ENCODE results near the gene CLEC18A.
A peak's percentile ranks its signal among the peaks of the same experiment; 100 is the strongest.

The CLEC18A gene

DNA sequence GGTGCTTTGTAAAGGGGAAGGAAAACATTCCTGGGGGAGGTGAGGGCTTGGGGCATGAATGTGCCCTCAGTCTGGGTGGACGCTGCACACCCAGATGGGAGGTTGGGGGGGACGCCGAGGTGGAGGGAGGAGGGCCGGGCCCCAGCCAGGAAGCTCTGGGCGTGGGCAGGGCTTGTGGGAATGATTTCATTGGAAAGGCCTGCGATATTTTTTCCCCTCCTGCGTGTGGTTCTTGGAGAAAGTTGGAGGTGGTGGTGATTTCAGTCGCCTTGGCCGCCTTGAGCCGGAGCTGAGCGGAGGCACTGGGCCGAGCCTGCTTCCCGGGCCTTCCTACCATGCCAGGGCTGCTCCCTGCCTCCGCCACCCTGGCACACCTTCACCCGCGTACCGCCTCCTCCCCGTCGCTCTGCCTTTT is 26.4 kb upstream of the CLEC18A start:
- no peaks in the 10 kb centered on the region for H3K9me3 ChIP-seq (ENCODE audit: control insufficient read depth, low read length)
- TF ChIP-seq, protein P1, sequence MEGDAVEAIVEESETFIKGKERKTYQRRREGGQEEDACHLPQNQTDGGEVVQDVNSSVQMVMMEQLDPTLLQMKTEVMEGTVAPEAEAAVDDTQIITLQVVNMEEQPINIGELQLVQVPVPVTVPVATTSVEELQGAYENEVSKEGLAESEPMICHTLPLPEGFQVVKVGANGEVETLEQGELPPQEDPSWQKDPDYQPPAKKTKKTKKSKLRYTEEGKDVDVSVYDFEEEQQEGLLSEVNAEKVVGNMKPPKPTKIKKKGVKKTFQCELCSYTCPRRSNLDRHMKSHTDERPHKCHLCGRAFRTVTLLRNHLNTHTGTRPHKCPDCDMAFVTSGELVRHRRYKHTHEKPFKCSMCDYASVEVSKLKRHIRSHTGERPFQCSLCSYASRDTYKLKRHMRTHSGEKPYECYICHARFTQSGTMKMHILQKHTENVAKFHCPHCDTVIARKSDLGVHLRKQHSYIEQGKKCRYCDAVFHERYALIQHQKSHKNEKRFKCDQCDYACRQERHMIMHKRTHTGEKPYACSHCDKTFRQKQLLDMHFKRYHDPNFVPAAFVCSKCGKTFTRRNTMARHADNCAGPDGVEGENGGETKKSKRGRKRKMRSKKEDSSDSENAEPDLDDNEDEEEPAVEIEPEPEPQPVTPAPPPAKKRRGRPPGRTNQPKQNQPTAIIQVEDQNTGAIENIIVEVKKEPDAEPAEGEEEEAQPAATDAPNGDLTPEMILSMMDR (IDR thresholded peaks at IDR 0.05), result no peak
- H3K27me3 ChIP-seq (ENCODE audit: control insufficient read depth, insufficient read depth, low read length), result no peaks in the 10 kb centered on the region
- peak overlapping the region; percentile 24 for H3K27ac ChIP-seq
- H3K36me3 ChIP-seq (ENCODE audit: control insufficient read depth, insufficient read depth, low read length), result no peaks in the 10 kb centered on the region
- no peak overlapping the region for H3K9ac ChIP-seq
- H3K79me2 ChIP-seq, result no peaks in the 10 kb centered on the region
- no peak overlapping the region for H2AFZ ChIP-seq
- no peak overlapping the region for H3K4me3 ChIP-seq (ENCODE audit: low read depth, low read length)
- H3K4me1 ChIP-seq, result no peaks in the 10 kb centered on the region
- no peak overlapping the region for H3K4me2 ChIP-seq (ENCODE audit: low read length)

- peak overlapping the region; percentile 24 for H3K4me3 ChIP-seq (ENCODE audit: low read depth, low read length)
- no peak overlapping the region for H3K9ac ChIP-seq
- TF ChIP-seq, protein P1 (IDR thresholded peaks at IDR 0.05), result no peak
Observed at GRCh38 chr16:69925311-69925710, 25.8 kb upstream of the CLEC18A start.

DNA sequence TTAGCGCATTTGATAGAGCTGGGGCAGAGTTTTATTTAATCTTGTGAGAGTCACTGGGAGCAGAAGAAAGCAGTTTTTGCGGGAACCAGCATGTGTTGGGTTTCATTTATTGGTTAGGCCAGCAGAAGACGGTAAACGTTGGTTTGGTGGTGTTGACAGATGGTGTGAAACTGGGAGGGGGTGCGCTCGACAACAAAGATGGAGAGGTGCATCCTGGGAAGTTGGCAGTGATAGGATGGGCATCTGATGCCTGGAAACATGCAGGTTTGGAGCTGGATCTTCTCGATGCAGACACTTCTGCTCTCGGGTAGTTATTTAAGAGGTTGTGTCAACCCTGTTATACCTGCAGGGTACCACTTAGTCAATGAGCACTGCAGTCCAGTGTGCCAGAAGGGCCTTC is 24.9 kb upstream of the CLEC18A start:
- TF ChIP-seq, protein P1 (IDR thresholded peaks at IDR 0.05), result no peak
- Histone ChIP-seq H3K79me2 (no peaks in the 10 kb centered on the region), H3K36me3 (ENCODE audit: control insufficient read depth, insufficient read depth, low read length) (no peaks in the 10 kb centered on the region), H3K27ac (no peak overlapping the region), H3K9me3 (ENCODE audit: control insufficient read depth, low read length) (no peaks in the 10 kb centered on the region), H3K9ac (no peak overlapping the region), H3K27me3 (ENCODE audit: control insufficient read depth, insufficient read depth, low read length) (no peaks in the 10 kb centered on the region), H2AFZ (no peak overlapping the region), H3K4me1 (no peaks in the 10 kb centered on the region), H3K4me2 (ENCODE audit: low read length) (no peak overlapping the region), H3K4me3 (ENCODE audit: low read depth, low read length) (no peak overlapping the region)

More at GRCh38 chr16:69925311-69925710, 25.8 kb upstream of the CLEC18A start:
- H2AFZ ChIP-seq, result no peak overlapping the region
- no peaks in the 10 kb centered on the region for H3K36me3 ChIP-seq (ENCODE audit: control insufficient read depth, insufficient read depth, low read length)
- no peaks in the 10 kb centered on the region for H3K79me2 ChIP-seq
- peak overlapping the region; percentile 24 for H3K27ac ChIP-seq
- H3K4me2 ChIP-seq (ENCODE audit: low read length), result no peak overlapping the region
- H3K9me3 ChIP-seq (ENCODE audit: control insufficient read depth, low read length), result no peaks in the 10 kb centered on the region
- H3K27me3 ChIP-seq (ENCODE audit: control insufficient read depth, insufficient read depth, low read length), result no peaks in the 10 kb centered on the region
- no peaks in the 10 kb centered on the region for H3K4me1 ChIP-seq

DNA sequence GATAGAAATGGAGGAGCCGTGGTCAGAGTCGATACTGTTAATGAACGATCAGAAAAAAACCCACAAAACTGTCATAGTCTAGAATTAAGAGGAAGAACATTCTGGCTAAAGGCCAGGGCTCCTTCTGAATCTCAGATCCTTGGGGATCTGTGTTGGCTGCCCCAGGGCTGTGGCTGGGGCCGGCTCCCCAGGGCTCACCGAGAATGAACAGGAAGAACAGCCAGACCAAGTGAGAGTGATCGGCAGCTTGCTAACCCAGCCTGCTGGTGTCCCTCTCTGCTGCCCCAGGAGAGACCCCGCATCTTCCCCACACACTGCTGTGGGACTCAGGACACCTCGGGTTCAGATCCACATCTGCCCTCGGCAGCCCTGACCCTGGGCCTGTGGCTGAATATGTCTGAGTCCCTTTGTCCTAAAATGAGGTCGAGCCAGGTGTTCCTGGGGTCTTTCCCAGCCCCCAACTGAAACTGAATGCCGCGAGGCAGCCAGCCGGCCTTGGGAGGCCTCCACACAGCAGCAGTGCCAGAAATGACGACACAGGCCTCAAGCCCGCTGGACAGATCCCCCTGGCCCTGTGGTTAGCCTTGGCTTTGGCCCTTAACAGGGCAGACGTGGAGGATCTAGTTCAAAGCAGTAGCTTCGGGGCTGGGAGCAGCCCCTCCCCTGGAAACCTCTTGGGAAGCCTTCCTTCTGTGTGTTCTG is 23.9 kb upstream of the CLEC18A start:
- Histone ChIP-seq H3K79me2 (no peaks in the 10 kb centered on the region), H3K9ac (no peak overlapping the region), H3K4me1 (no peaks in the 10 kb centered on the region), H2AFZ (no peak overlapping the region), H3K4me2 (ENCODE audit: low read length) (no peak overlapping the region), H3K36me3 (ENCODE audit: control insufficient read depth, insufficient read depth, low read length) (no peaks in the 10 kb centered on the region), H3K27me3 (ENCODE audit: control insufficient read depth, insufficient read depth, low read length) (no peaks in the 10 kb centered on the region), H3K9me3 (ENCODE audit: control insufficient read depth, low read length) (no peaks in the 10 kb centered on the region), H3K4me3 (ENCODE audit: low read depth, low read length) (no peak overlapping the region), H3K27ac (no peak overlapping the region)
- TF ChIP-seq, protein P1 (IDR thresholded peaks at IDR 0.05), result no peak

DNA sequence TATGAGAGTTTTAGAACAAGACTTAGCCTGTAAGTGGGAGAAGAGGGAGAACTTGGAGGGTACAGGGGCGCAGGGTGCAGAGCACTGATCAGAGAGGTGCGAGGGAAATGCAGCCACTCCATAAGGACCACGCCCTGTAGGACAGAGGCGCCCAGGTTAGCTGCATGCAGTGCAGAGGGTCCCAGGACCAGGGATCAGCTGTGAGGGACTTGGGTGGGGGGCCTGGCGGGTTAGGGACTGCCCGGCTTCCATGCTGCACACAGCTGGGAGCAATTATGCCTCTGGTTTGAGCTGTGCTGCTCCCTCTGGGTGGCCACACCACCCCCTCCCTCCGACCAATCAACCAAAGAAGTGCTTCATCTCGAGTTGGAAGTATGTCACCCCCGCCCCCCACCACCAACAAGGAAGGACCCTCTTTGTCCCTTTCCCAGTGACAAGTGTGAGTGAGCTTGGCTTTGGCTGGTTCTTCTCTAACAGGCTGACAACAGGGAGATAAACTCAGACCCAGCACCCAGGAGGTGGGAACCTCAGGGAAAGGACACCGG is 22.2 kb upstream of the CLEC18A start:
- Histone ChIP-seq H3K79me2 (no peaks in the 10 kb centered on the region), H3K4me1 (no peaks in the 10 kb centered on the region), H3K4me3 (ENCODE audit: low read depth, low read length) (no peak overlapping the region), H3K36me3 (ENCODE audit: control insufficient read depth, insufficient read depth, low read length) (no peaks in the 10 kb centered on the region), H3K4me2 (ENCODE audit: low read length) (no peak overlapping the region), H3K9me3 (ENCODE audit: control insufficient read depth, low read length) (no peaks in the 10 kb centered on the region), H3K27ac (no peak overlapping the region), H3K27me3 (ENCODE audit: control insufficient read depth, insufficient read depth, low read length) (no peaks in the 10 kb centered on the region), H3K9ac (no peak overlapping the region), H2AFZ (no peak overlapping the region)
- TF ChIP-seq, protein P1 (IDR thresholded peaks at IDR 0.05), result no peak
